Activated T-helper 17 cell treated with anti-CD3 and anti-CD28 coated beads, Interleukin-2, amount 50 U/mL, for 72 hours (primary cell): ENCODE results near the gene SPRING1. TPM values are rescaled to one million over a fixed set of nuclear protein-coding genes. Genes with fewer than 3 reads are reported as not detected.

Experiments used
- ATAC-seq: fragments of 150-1000 bp; cut with Tn5 transposase; replicated peaks from 2 replicates; pipeline ENCODE4 v1.10.0; 2021; ENCODE audit warnings: mild to moderate bottlenecking, moderate library complexity
- H3K27ac Mint-ChIP-seq: one replicate; pipeline ENCODE4 v1.8.0; 2022; ENCODE audit warnings: mixed read lengths
- H3K27me3 Mint-ChIP-seq: one replicate; pipeline ENCODE4 v1.8.0; 2022; ENCODE audit warnings: mixed read lengths
- H3K36me3 Mint-ChIP-seq: one replicate; pipeline ENCODE4 v1.8.0; 2022; ENCODE audit warnings: low read depth, mild to moderate bottlenecking, mixed read lengths
- H3K4me1 Mint-ChIP-seq: one replicate; pipeline ENCODE4 v1.8.0; 2022; ENCODE audit warnings: mixed read lengths
- H3K4me3 Mint-ChIP-seq: one replicate; pipeline ENCODE4 v1.8.0; 2022; ENCODE audit warnings: mild to moderate bottlenecking, mixed read lengths
- H3K9me3 Mint-ChIP-seq: one replicate; pipeline ENCODE4 v1.8.0; 2022; ENCODE audit warnings: mixed read lengths
- total RNA-seq, 2 donors: library from RNA; stranded (reverse); gene quantifications; one replicate each; pipeline ENCODE4 v1.2.3, GENCODE V29; 2022

SPRING1 gene
- total RNA-seq, 2 donors from 2014 or later = 17.9 to 32.8 TPM

- H3K36me3 Mint-ChIP-seq = no peaks in the 10 kb centered on the region
- H3K9me3 Mint-ChIP-seq = no peaks in the 10 kb centered on the region
- peaks cover 39% of the 10 kb centered on the region for H3K27me3 Mint-ChIP-seq
- H3K4me3 Mint-ChIP-seq = no peak overlapping the region
- no peak overlapping the region for H3K27ac Mint-ChIP-seq
- ATAC-seq = no peak
- H3K4me1 Mint-ChIP-seq = peaks cover 4% of the 10 kb centered on the region
Measured at GRCh38 chr12:116691636-116692035, 46.2 kb downstream of the SPRING1 start.

GRCh38 chr12:116691205-116691604, 46.7 kb downstream of the SPRING1 start:
- H3K4me3 Mint-ChIP-seq = no peak overlapping the region
- H3K9me3 Mint-ChIP-seq = no peaks in the 10 kb centered on the region
- H3K4me1 Mint-ChIP-seq = peaks cover 4% of the 10 kb centered on the region
- no peak overlapping the region for H3K27ac Mint-ChIP-seq
- no peak for ATAC-seq
- H3K36me3 Mint-ChIP-seq = no peaks in the 10 kb centered on the region
- peaks cover 34% of the 10 kb centered on the region for H3K27me3 Mint-ChIP-seq

GRCh38 chr12:116689979-116690744, 47.7 kb downstream of the SPRING1 start:
- Mint-ChIP-seq H3K36me3 (no peaks in the 10 kb centered on the region), H3K27me3 (peaks cover 29% of the 10 kb centered on the region), H3K4me3 (no peak overlapping the region), H3K9me3 (no peaks in the 10 kb centered on the region), H3K4me1 (peaks cover 3% of the 10 kb centered on the region), H3K27ac (no peak overlapping the region)
- ATAC-seq = no peak

- no peak overlapping the region for H3K27ac Mint-ChIP-seq
- no peak for ATAC-seq
- H3K27me3 Mint-ChIP-seq = peaks cover 23% of the 10 kb centered on the region
- H3K4me1 Mint-ChIP-seq = no peaks in the 10 kb centered on the region
- H3K36me3 Mint-ChIP-seq = no peaks in the 10 kb centered on the region
- H3K9me3 Mint-ChIP-seq = no peaks in the 10 kb centered on the region
- H3K4me3 Mint-ChIP-seq = no peak overlapping the region
Measured at GRCh38 chr12:116689521-116689920, 48.3 kb downstream of the SPRING1 start.

Other genes with a start within 250 kb of the SPRING1 start
- gene MAP1LC3B2, start 178.7 kb downstream of the SPRING1 start, total RNA-seq = under 1 TPM; 0.90 to 0.97 TPM
- 10 to 100 TPM; 12.3 to 23.6 TPM for gene RNFT2, start 246 bp upstream of the SPRING1 start, total RNA-seq
- gene HRK, start 143.4 kb upstream of the SPRING1 start, total RNA-seq = not detected
- 1 to 10 TPM; 2.4 to 8.8 TPM for gene FBXW8, start 172.9 kb upstream of the SPRING1 start, total RNA-seq